H9 (cell line): ENCODE results near the gene SYS1. TPM values are rescaled to one million over a fixed set of nuclear protein-coding genes. Genes with fewer than 3 reads are reported as not detected.

Source experiments
- DNase-seq: peaks from one replicate; pipeline ENCODE4 v3.0.0-alpha.2; 2017
- H2AFZ ChIP-seq: one replicate; pipeline ENCODE4 v1.6.1; 2013; ENCODE audit warnings: mild to moderate bottlenecking, low read length, control low read depth, moderate library complexity
- H2AK5ac ChIP-seq: 2 replicates; pipeline ENCODE4 v1.6.1; 2013; ENCODE audit warnings: low read length, control low read depth, mixed read lengths; ENCODE audit not compliant: insufficient read length
- H2BK120ac ChIP-seq: one replicate; pipeline ENCODE4 v1.6.1; 2013; ENCODE audit warnings: low read depth, mild to moderate bottlenecking, low read length, control low read depth, inconsistent platforms; ENCODE audit not compliant: poor library complexity, severe bottlenecking
- H2BK12ac ChIP-seq: 2 replicates; pipeline ENCODE4 v1.6.1; 2013; ENCODE audit warnings: low read length, control low read depth, mixed read lengths, low read depth; ENCODE audit not compliant: insufficient read length
- H2BK15ac ChIP-seq: 2 replicates; pipeline ENCODE4 v1.6.1; 2013; ENCODE audit warnings: low read depth, low read length, control low read depth
- H2BK20ac ChIP-seq: one replicate; pipeline ENCODE4 v1.6.1; 2013; ENCODE audit warnings: low read depth, mild to moderate bottlenecking, low read length, control low read depth, inconsistent platforms; ENCODE audit not compliant: poor library complexity, severe bottlenecking
- H2BK5ac ChIP-seq: 2 replicates; pipeline ENCODE4 v1.6.1; 2013; ENCODE audit warnings: low read length, control low read depth, mixed read lengths; ENCODE audit not compliant: insufficient read length
- H3K14ac ChIP-seq: 2 replicates; pipeline ENCODE4 v1.6.1; 2013; ENCODE audit warnings: low read length, control low read depth; ENCODE audit not compliant: insufficient read depth
- H3K18ac ChIP-seq: 2 replicates; pipeline ENCODE4 v1.6.1; 2013; ENCODE audit warnings: low read depth, mild to moderate bottlenecking, mixed read lengths, low read length, control low read depth; ENCODE audit not compliant: insufficient read length
- H3K23ac ChIP-seq: 2 replicates; pipeline ENCODE4 v1.6.1; 2013; ENCODE audit warnings: low read length, control low read depth, mixed read lengths, low read depth; ENCODE audit not compliant: insufficient read length
- H3K23me2 ChIP-seq: 2 replicates; pipeline ENCODE4 v1.6.1; 2013; ENCODE audit warnings: low read depth, mild to moderate bottlenecking, mixed read lengths, low read length, control low read depth; ENCODE audit not compliant: insufficient read length, poor library complexity, severe bottlenecking
- H3K27ac ChIP-seq: 2 replicates; pipeline ENCODE4 v1.5.1; 2013; ENCODE audit warnings: low read length, control low read depth, mixed read lengths, low read depth; ENCODE audit not compliant: insufficient read length
- H3K27me3 ChIP-seq: 2 replicates; pipeline ENCODE4 v1.6.1; 2013; ENCODE audit warnings: low read length, control low read depth, inconsistent platforms; ENCODE audit not compliant: insufficient read depth
- H3K4ac ChIP-seq: 2 replicates; pipeline ENCODE4 v1.6.1; 2013; ENCODE audit warnings: low read depth, mild to moderate bottlenecking, control low read depth, inconsistent platforms, low read length, moderate library complexity
- H3K4me1 ChIP-seq: 2 replicates; pipeline ENCODE4 v1.6.1; 2013; ENCODE audit warnings: low read length, control low read depth, inconsistent platforms; ENCODE audit not compliant: insufficient read depth
- H3K4me2 ChIP-seq: 2 replicates; pipeline ENCODE4 v1.6.1; 2013; ENCODE audit warnings: low read length, control low read depth, mixed read lengths; ENCODE audit not compliant: insufficient read length, insufficient read depth
- H3K56ac ChIP-seq: 2 replicates; pipeline ENCODE4 v1.6.1; 2013; ENCODE audit warnings: low read depth, mild to moderate bottlenecking, mixed read lengths, low read length, control low read depth; ENCODE audit not compliant: insufficient read length
- H3K79me1 ChIP-seq: 2 replicates; pipeline ENCODE4 v1.6.1; 2013; ENCODE audit warnings: low read depth, mild to moderate bottlenecking, moderate library complexity, low read length, control low read depth, inconsistent platforms; ENCODE audit not compliant: insufficient read depth, poor library complexity, severe bottlenecking
- H3K79me2 ChIP-seq: 2 replicates; pipeline ENCODE4 v1.6.1; 2013; ENCODE audit warnings: low read length, control low read depth, inconsistent platforms; ENCODE audit not compliant: insufficient read depth
- H3K9ac ChIP-seq: 2 replicates; pipeline ENCODE4 v1.6.1; 2013; ENCODE audit warnings: low read length, control low read depth, mixed read lengths; ENCODE audit not compliant: insufficient read length; ENCODE audit errors: extremely low read depth
- H3K9me3 ChIP-seq: one replicate; pipeline ENCODE4 v1.6.1; 2013; ENCODE audit warnings: low read depth, low read length, inconsistent platforms; ENCODE audit not compliant: control insufficient read depth
- H3T11ph ChIP-seq: one replicate; pipeline ENCODE4 v1.6.1; 2013; ENCODE audit warnings: mild to moderate bottlenecking, low read length, control low read depth, inconsistent platforms
- H4K20me1 ChIP-seq: one replicate; pipeline ENCODE4 v1.6.1; 2013; ENCODE audit not compliant: control insufficient read depth, insufficient read length, insufficient read depth
- H4K5ac ChIP-seq: 2 replicates; pipeline ENCODE4 v1.6.1; 2013; ENCODE audit warnings: low read depth, mild to moderate bottlenecking, mixed read lengths, low read length, control low read depth; ENCODE audit not compliant: insufficient read length
- H4K8ac ChIP-seq: replicated peaks from 2 replicates; pipeline ENCODE4 v1.6.1; 2013; ENCODE audit warnings: low read length, control low read depth, mixed read lengths, low read depth; ENCODE audit not compliant: insufficient read length
- H4K91ac ChIP-seq: 2 replicates; pipeline ENCODE4 v1.6.1; 2013; ENCODE audit warnings: low read depth, mild to moderate bottlenecking, moderate library complexity, mixed read lengths, low read length, control low read depth; ENCODE audit not compliant: insufficient read length
- H3K27ac Mint-ChIP-seq, 3 experiments: 2 replicates in 2 of 3; 3 replicates in 1 of 3; pipeline ENCODE4 v1.8.0; 2020 to 2021; ENCODE audit warnings: mixed read lengths in 3 of 3, mild to moderate bottlenecking in 1 of 3, moderate library complexity in 1 of 3
- H3K27me3 Mint-ChIP-seq: 2 replicates; pipeline ENCODE4 v1.8.0; 2021; ENCODE audit warnings: low read depth, mild to moderate bottlenecking, moderate library complexity, mixed read lengths
- H3K36me3 Mint-ChIP-seq, 3 experiments: 2 replicates in 2 of 3; 3 replicates in 1 of 3; pipeline ENCODE4 v1.8.0; 2020 to 2021; ENCODE audit warnings: low read depth in 3 of 3, mixed read lengths in 3 of 3; ENCODE audit not compliant: insufficient read depth in 1 of 3
- H3K4me1 Mint-ChIP-seq, 2 experiments: 2 replicates each; pipeline ENCODE4 v1.8.0; 2020; ENCODE audit warnings: mixed read lengths in 2 of 2
- H3K4me3 Mint-ChIP-seq, 2 experiments: 2 replicates in 1 of 2; 3 replicates in 1 of 2; pipeline ENCODE4 v1.8.0; 2020 to 2021; ENCODE audit warnings: mild to moderate bottlenecking in 2 of 2, mixed read lengths in 2 of 2, moderate library complexity in 1 of 2
- H3K9me3 Mint-ChIP-seq, 2 experiments: 2 replicates in 1 of 2; 3 replicates in 1 of 2; pipeline ENCODE4 v1.8.0; 2020; ENCODE audit warnings: mild to moderate bottlenecking in 2 of 2, mixed read lengths in 2 of 2, moderate library complexity in 1 of 2
- CTCF ChIP-seq: fragments of 200-600 bp; sonication (generic); conservative IDR thresholded peaks from 3 replicates; pipeline ENCODE4 v1.8.0; 2021; ENCODE audit warnings: antibody characterized with exemption, mild to moderate bottlenecking
- WGBS: extraction: QIAGEN DNeasy Blood & Tissue Kit; methylation state at CpG from one replicate; pipeline ENCODE4 v1.1.7; 2013; ENCODE audit warnings: missing lambda C conversion rate, low lambda C conversion rate, mixed read lengths; ENCODE audit not compliant: insufficient read length; ENCODE audit errors: extremely low coverage; 5-methylcytosine and 5-hydroxymethylcytosine counted together
- total RNA-seq: library from RNA; stranded (reverse); gene quantifications from 2 replicates; pipeline ENCODE4 v1.2.1, GENCODE V29; 2021

Gene SYS1
- total RNA-seq, 1 experiment from 2014 or later = 21.0 TPM

GRCh38 chr20:45391559-45391958, 28.6 kb downstream of the SYS1 start:
- Histone ChIP-seq H4K20me1 (no peaks in the 10 kb centered on the region), H3K4ac (no peak overlapping the region), H4K8ac (no peak overlapping the region), H3K23ac (no peak overlapping the region), H3K27me3 (no peaks in the 10 kb centered on the region), H2AK5ac (no peak overlapping the region), H3K14ac (no peak overlapping the region), H2BK120ac (no peak overlapping the region), H3T11ph (no peak overlapping the region), H3K23me2 (no peaks in the 10 kb centered on the region), H3K56ac (no peak overlapping the region), H2BK15ac (no peak overlapping the region), H3K27ac (no peak overlapping the region), H4K91ac (no peak overlapping the region), H3K9ac (no peak overlapping the region), H3K4me2 (no peak overlapping the region), H3K79me2 (no peaks in the 10 kb centered on the region), H3K79me1 (no peaks in the 10 kb centered on the region), H3K4me1 (no peaks in the 10 kb centered on the region), H4K5ac (no peak overlapping the region), H2BK20ac (no peak overlapping the region), H2BK5ac (no peak overlapping the region), H2BK12ac (no peak overlapping the region), H2AFZ (no peak overlapping the region), H3K18ac (no peak overlapping the region), H3K9me3 (no peaks in the 10 kb centered on the region)
- Mint-ChIP-seq H3K27ac (no peak overlapping the region; a peak in 1 of 7 replicates), H3K9me3 (peaks cover 0 to 2% of the 10 kb centered on the region in 2 experiments; a peak in 1 of 5 replicates), H3K27me3 (no peaks in the 10 kb centered on the region; the same call in none of the 2 replicates), H3K4me1 (no peaks in the 10 kb centered on the region), H3K4me3 (no peak overlapping the region), H3K36me3 (peaks cover 0 to 2% (median 0%) of the 10 kb centered on the region in 3 experiments; a peak in 1 of 7 replicates)
- no peak for TF ChIP-seq CTCF
- no peak for DNase-seq
- no CpG with 5 or more reads among the region's 2 CpGs for WGBS
